IMR-90 (cell line): Measurements from ENCODE around the gene NFIA. TPM values are rescaled to one million over a fixed set of nuclear protein-coding genes. Genes with fewer than 3 reads are reported as not detected.

Experiments
- ATAC-seq: fragments of 200-7000 bp; cut with Tn5 transposase; 2 replicates; pipeline ENCODE4 v1.9.1; 2020; ENCODE audit warnings: low read depth, mild to moderate bottlenecking, moderate library complexity
- BruUV-seq: library from RNA; stranded (reverse); fragments of 400-500 nt; replicated peaks from 2 replicates; lab custom pipeline; 2021; lab: Mats Ljungman, UMichigan
- CTCF ChIA-PET: fragments of 300-600 bp; formaldehyde crosslinking; extraction: SDS; loops from one replicate; lab custom pipeline; 2021; ENCODE audit warnings: antibody characterized with exemption; lab: Yijun Ruan, JAX
- POLR2A ChIA-PET: fragments of 300-600 bp; sonication (Branson Sonifier 250); formaldehyde crosslinking; loops from one replicate; lab custom pipeline; 2022; ENCODE audit warnings: antibody characterized with exemption; ENCODE audit not compliant: unreplicated experiment; lab: Charles Lee
- DNase-seq: peaks from one replicate; pipeline ENCODE4 v3.0.0; 2013
- H2AFZ ChIP-seq: replicated peaks from 2 replicates; pipeline ENCODE3; 2013; ENCODE audit warnings: low read length, mild to moderate bottlenecking; ENCODE audit not compliant: poor library complexity
- H2AK5ac ChIP-seq: 2 replicates; pipeline ENCODE4 v1.6.1; 2013; ENCODE audit warnings: low read depth, low read length, inconsistent platforms
- H2AK9ac ChIP-seq: replicated peaks from 2 replicates; pipeline ENCODE3; 2013; ENCODE audit warnings: mild to moderate bottlenecking, low read depth, low read length, moderate library complexity; ENCODE audit not compliant: poor library complexity
- H2BK120ac ChIP-seq: 2 replicates; pipeline ENCODE4 v1.6.1; 2013; ENCODE audit warnings: low read depth, low read length, inconsistent platforms
- H2BK15ac ChIP-seq: 3 replicates; pipeline ENCODE4 v1.6.1; 2013; ENCODE audit warnings: low read depth, low read length, inconsistent platforms
- H2BK20ac ChIP-seq: 2 replicates; pipeline ENCODE4 v1.6.1; 2013; ENCODE audit warnings: low read depth, mild to moderate bottlenecking, inconsistent platforms, low read length, moderate library complexity
- H2BK5ac ChIP-seq: 2 replicates; pipeline ENCODE4 v1.6.1; 2013; ENCODE audit warnings: mild to moderate bottlenecking, low read depth, low read length, inconsistent platforms; ENCODE audit not compliant: poor library complexity, severe bottlenecking
- H3K14ac ChIP-seq: replicated peaks from 2 replicates; pipeline ENCODE4 v1.6.1; 2013; ENCODE audit warnings: low read depth, low read length, inconsistent platforms
- H3K18ac ChIP-seq: 2 replicates; pipeline ENCODE4 v1.6.1; 2013; ENCODE audit warnings: low read depth, low read length, control low read depth
- H3K23ac ChIP-seq: 2 replicates; pipeline ENCODE4 v1.6.1; 2013; ENCODE audit warnings: low read depth, low read length, inconsistent platforms
- H3K27ac ChIP-seq: 2 replicates; pipeline ENCODE4 v1.5.1; 2013; ENCODE audit warnings: mild to moderate bottlenecking, control low read depth, low read length; ENCODE audit not compliant: insufficient read depth
- H3K27me3 ChIP-seq: 2 replicates; pipeline ENCODE4 v1.6.1; 2013; ENCODE audit warnings: low read length; ENCODE audit not compliant: control insufficient read depth, insufficient read depth
- H3K36me3 ChIP-seq: 2 replicates; pipeline ENCODE4 v1.6.1; 2013; ENCODE audit warnings: low read length, mixed read lengths; ENCODE audit not compliant: control insufficient read depth, insufficient read depth
- H3K4ac ChIP-seq: 2 replicates; pipeline ENCODE4 v1.6.1; 2013; ENCODE audit warnings: low read depth, low read length, inconsistent platforms
- H3K4me1 ChIP-seq: 2 replicates; pipeline ENCODE4 v1.6.1; 2013; ENCODE audit warnings: low read length, mixed read lengths; ENCODE audit not compliant: control insufficient read depth, insufficient read depth
- H3K4me2 ChIP-seq: 2 replicates; pipeline ENCODE4 v1.6.1; 2013; ENCODE audit warnings: low read depth, mild to moderate bottlenecking, control low read depth, low read length, moderate library complexity
- H3K4me3 ChIP-seq: 2 replicates; pipeline ENCODE4 v1.5.1; 2013; ENCODE audit warnings: low read depth, mild to moderate bottlenecking, control low read depth, low read length, moderate library complexity; ENCODE audit not compliant: insufficient read depth
- H3K56ac ChIP-seq: 2 replicates; pipeline ENCODE4 v1.6.1; 2013; ENCODE audit warnings: low read length, inconsistent platforms; ENCODE audit not compliant: insufficient read depth; ENCODE audit errors: extremely low read depth
- H3K79me1 ChIP-seq, 2 experiments: 2 replicates each; pipeline ENCODE4 v1.6.1; 2013; ENCODE audit warnings: low read length in 2 of 2, inconsistent platforms in 1 of 2, low read depth in 1 of 2
- H3K9ac ChIP-seq: 2 replicates; pipeline ENCODE4 v1.6.1; 2013; ENCODE audit warnings: low read depth, low read length, control low read depth
- H3K9me1 ChIP-seq: 2 replicates; pipeline ENCODE4 v1.6.1; 2013; ENCODE audit warnings: low read length, inconsistent platforms; ENCODE audit not compliant: insufficient read depth
- H3K9me3 ChIP-seq: 2 replicates; pipeline ENCODE4 v1.6.1; 2013; ENCODE audit warnings: low read length; ENCODE audit not compliant: control insufficient read depth, insufficient read depth
- H4K20me1 ChIP-seq: 2 replicates; pipeline ENCODE4 v1.6.1; 2013; ENCODE audit warnings: low read length, inconsistent platforms; ENCODE audit not compliant: insufficient read depth
- H4K5ac ChIP-seq: 2 replicates; pipeline ENCODE4 v1.6.1; 2013; ENCODE audit warnings: mild to moderate bottlenecking, low read depth, low read length, control low read depth
- H4K8ac ChIP-seq, 2 experiments: 2 replicates each; pipeline ENCODE4 v1.6.1; 2013; ENCODE audit warnings: low read depth in 2 of 2, low read length in 2 of 2, control low read depth in 1 of 2, inconsistent platforms in 1 of 2
- H4K91ac ChIP-seq: 2 replicates; pipeline ENCODE4 v1.6.1; 2013; ENCODE audit warnings: low read depth, low read length, inconsistent platforms; ENCODE audit not compliant: insufficient read depth
- CHD1 ChIP-seq: IDR thresholded peaks from 2 replicates; pipeline ENCODE4 v1.6.1; 2012; ENCODE audit warnings: low read depth, low read length, improper control_type of control experiment
- MAZ ChIP-seq: IDR thresholded peaks from 2 replicates; pipeline ENCODE4 v1.6.1; 2012; ENCODE audit warnings: low read depth, mild to moderate bottlenecking, low read length, improper control_type of control experiment, moderate library complexity, borderline replicate concordance
- RFX5 ChIP-seq: IDR thresholded peaks from 2 replicates; pipeline ENCODE4 v1.8.0; 2012; ENCODE audit warnings: low read depth, mild to moderate bottlenecking, low read length, moderate library complexity
- WGBS, 2 experiments: methylation state at CpG; one replicate each; pipeline versions ENCODE4 v1.1.5 to v1.1.7; 2013; ENCODE audit warnings: missing lambda C conversion rate in 2 of 2; ENCODE audit not compliant: insufficient read length in 1 of 2; ENCODE audit errors: extremely low coverage in 2 of 2; 5-methylcytosine and 5-hydroxymethylcytosine counted together
- dilution Hi-C: fragments of 300-500 bp; cut with HindIII; formaldehyde crosslinking; loops from one replicate; pipeline ENCODE4 v1.14.3; 2018; ENCODE audit warnings: low sequenced_read_pairs; ENCODE audit not compliant: unreplicated experiment
- in situ Hi-C: fragments of 300-500 bp; cut with MboI; formaldehyde crosslinking; loops from 3 replicates; pipeline ENCODE4 v1.14.3; 2019; ENCODE audit warnings: low sequenced_read_pairs, inconsistent platforms, mixed read lengths
- intact Hi-C: fragments of 100-400 bp; cut with micrococcal nuclease; formaldehyde crosslinking; loops from 2 replicates; pipeline ENCODE4 v1.10.0; 2022
- polyA plus RNA-seq, 3 experiments: library from polyadenylated mRNA; depleted of rRNA; stranded (reverse); fragments of >200 nt; gene quantifications; 2 replicates each; pipeline ENCODE4 v1.2.3, GENCODE V29; 2012; ENCODE audit warnings: low replicate concordance in 1 of 3
- total RNA-seq: library from RNA; depleted of rRNA; stranded (reverse); fragments of >200 nt; gene quantifications from 2 replicates; pipeline ENCODE4 v1.2.3, GENCODE V29; 2012
- TF ChIP-seq, protein P1 (sequence below): fragments of 150-350 bp; IDR thresholded peaks from 2 replicates; pipeline ENCODE4 v1.6.1; 2016; ENCODE audit warnings: low read depth, mild to moderate bottlenecking, low read length, moderate library complexity, borderline replicate concordance

NFIA gene
- total and polyA plus RNA-seq, 2 of the 4 experiments (the other 2 are of a cell fraction) = 1.6 to 2.2 TPM

DNA sequence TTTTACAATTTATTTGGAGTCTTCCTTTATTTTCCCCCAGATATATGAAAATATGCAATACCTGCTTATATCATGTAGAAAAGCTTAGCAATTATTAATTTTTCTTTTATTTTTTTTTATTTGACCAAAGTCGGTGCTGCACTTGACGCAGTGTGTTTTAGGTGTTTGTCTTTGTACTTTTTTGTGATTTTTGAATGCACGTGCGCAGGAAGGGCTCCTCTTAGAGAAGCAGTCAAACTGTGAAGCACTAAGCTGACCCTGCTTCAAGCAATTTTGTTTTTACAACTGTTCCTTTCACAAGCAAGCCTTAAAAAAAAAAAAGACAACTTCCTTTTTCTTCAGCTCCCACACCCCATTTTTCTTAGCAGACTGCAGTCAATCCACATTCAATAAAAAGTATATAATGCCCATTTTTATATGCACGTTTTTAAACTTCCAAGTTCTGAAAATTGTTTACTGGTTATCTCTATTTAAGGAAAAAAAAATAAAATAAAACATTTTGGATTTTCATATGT lies 375.2 kb downstream of the NFIA start:
- Histone ChIP-seq H3K4me2 (no peak overlapping the region), H3K9ac (no peak overlapping the region), H3K27me3 (no peaks in the 10 kb centered on the region), H3K4me3 (no peak overlapping the region), H3K9me3 (no peaks in the 10 kb centered on the region), H4K91ac (no peak overlapping the region), H4K8ac (no peak overlapping the region), H3K56ac (no peak overlapping the region), H3K79me1 (no peaks in the 10 kb centered on the region), H2AK9ac (no peak overlapping the region), H3K9me1 (no peaks in the 10 kb centered on the region), H2AK5ac (no peak overlapping the region), H4K5ac (no peak overlapping the region), H3K23ac (no peak overlapping the region), H2BK120ac (no peak overlapping the region), H3K36me3 (no peaks in the 10 kb centered on the region), H2BK5ac (no peak overlapping the region), H4K20me1 (no peaks in the 10 kb centered on the region), H2BK15ac (no peak overlapping the region), H3K14ac (no peak overlapping the region), H3K18ac (no peak overlapping the region), H3K4me1 (no peaks in the 10 kb centered on the region), H3K27ac (no peak overlapping the region), H2BK20ac (no peak overlapping the region), H2AFZ (no peak overlapping the region), H3K4ac (no peak overlapping the region)
- intact Hi-C loops (no loop called here), in situ Hi-C loops (loop anchor here (10.0 kb wide), 1 partner anchor 483 kb away; no protein-coding TSS in a partner anchor), dilution Hi-C loops (no loop called here)
- DNase-seq (no peak), ATAC-seq (no peak)
- BruUV-seq = no TSS peak
- TF ChIP-seq CHD1 = no peak
- TF ChIP-seq MAZ = no peak
- TF ChIP-seq, protein P1, sequence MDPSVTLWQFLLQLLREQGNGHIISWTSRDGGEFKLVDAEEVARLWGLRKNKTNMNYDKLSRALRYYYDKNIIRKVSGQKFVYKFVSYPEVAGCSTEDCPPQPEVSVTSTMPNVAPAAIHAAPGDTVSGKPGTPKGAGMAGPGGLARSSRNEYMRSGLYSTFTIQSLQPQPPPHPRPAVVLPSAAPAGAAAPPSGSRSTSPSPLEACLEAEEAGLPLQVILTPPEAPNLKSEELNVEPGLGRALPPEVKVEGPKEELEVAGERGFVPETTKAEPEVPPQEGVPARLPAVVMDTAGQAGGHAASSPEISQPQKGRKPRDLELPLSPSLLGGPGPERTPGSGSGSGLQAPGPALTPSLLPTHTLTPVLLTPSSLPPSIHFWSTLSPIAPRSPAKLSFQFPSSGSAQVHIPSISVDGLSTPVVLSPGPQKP = no peak
- no peak for TF ChIP-seq RFX5
- WGBS, 2 experiments = no CpG with 5 or more reads among the region's 5 CpGs
- ChIA-PET POLR2A (no interaction called here), CTCF (interaction anchor here (0.6 to 1.0 kb wide), 3 partner anchors 396 to 1300 kb away, joined by 3 to 4 read pairs (median 3); no protein-coding TSS in a partner anchor)
